Fibroblast of lung (primary cell): ENCODE results near the gene MFSD11. TPM values are rescaled to one million over a fixed set of nuclear protein-coding genes. Genes with fewer than 3 reads are reported as not detected.

ENCODE experiments used
- DNase-seq, 2 donors: peaks; one replicate each; pipeline versions ENCODE4 v3.0.0 to v3.0.0-alpha.2; 2010; ENCODE audit warnings: low read depth in 2 of 2
- H2AFZ ChIP-seq: 2 replicates; pipeline ENCODE4 v1.5.1; 2012; ENCODE audit warnings: low read length, control low read depth, inconsistent platforms
- H3K27ac ChIP-seq: 2 replicates; pipeline ENCODE4 v1.5.1; 2011; ENCODE audit warnings: low read length, control low read depth; ENCODE audit not compliant: insufficient read depth
- H3K27me3 ChIP-seq: 2 replicates; pipeline ENCODE4 v1.5.1; 2011; ENCODE audit warnings: mild to moderate bottlenecking, low read length; ENCODE audit not compliant: control insufficient read depth, insufficient read depth
- H3K36me3 ChIP-seq: 2 replicates; pipeline ENCODE4 v1.5.1; 2011; ENCODE audit warnings: low read length; ENCODE audit not compliant: control insufficient read depth, insufficient read depth
- H3K4me1 ChIP-seq: 2 replicates; pipeline ENCODE4 v1.5.1; 2011; ENCODE audit warnings: low read length; ENCODE audit not compliant: control insufficient read depth, insufficient read depth; ENCODE audit errors: extremely low read depth
- H3K4me2 ChIP-seq: 2 replicates; pipeline ENCODE4 v1.5.1; 2011; ENCODE audit warnings: low read length, control low read depth; ENCODE audit not compliant: insufficient read depth; ENCODE audit errors: extremely low read depth
- H3K4me3 ChIP-seq, 4 experiments: fragments of 200-600 bp in 1 of 4; sonication (generic) in 1 of 4; replicated peaks in 1 of 4; 2 replicates each; pipeline ENCODE4 v1.5.1; 2011 to 2016; ENCODE audit warnings: low read length in 4 of 4, low read depth in 3 of 4, mild to moderate bottlenecking in 3 of 4, control low read depth in 2 of 4, inconsistent platforms in 1 of 4, mixed read lengths in 1 of 4; ENCODE audit not compliant: insufficient read depth in 1 of 4; ENCODE audit errors: control extremely low read depth in 1 of 4
- H3K79me2 ChIP-seq: 2 replicates; pipeline ENCODE4 v1.5.1; 2012; ENCODE audit warnings: mild to moderate bottlenecking, low read length, inconsistent platforms; ENCODE audit not compliant: control insufficient read depth, insufficient read depth
- H3K9ac ChIP-seq: 2 replicates; pipeline ENCODE4 v1.5.1; 2011; ENCODE audit warnings: mild to moderate bottlenecking, low read length, control low read depth; ENCODE audit not compliant: insufficient read depth
- H3K9me3 ChIP-seq: 2 replicates; pipeline ENCODE4 v1.5.1; 2012; ENCODE audit warnings: low read depth, low read length; ENCODE audit not compliant: control insufficient read depth, insufficient read depth
- H4K20me1 ChIP-seq: 2 replicates; pipeline ENCODE4 v1.5.1; 2011; ENCODE audit warnings: low read length; ENCODE audit not compliant: control insufficient read depth, insufficient read depth; ENCODE audit errors: extremely low read depth
- EZH2 ChIP-seq: IDR thresholded peaks from 2 replicates; pipeline ENCODE4 v1.5.1; 2012; ENCODE audit warnings: low read length, control low read depth, mild to moderate bottlenecking; ENCODE audit errors: missing control alignments
- polyA plus RNA-seq, 2 donors: library from polyadenylated mRNA; depleted of rRNA in 1 of 2; stranded (reverse) in 1 of 2; unstranded in 1 of 2; fragments of >200 nt; gene quantifications; 2 replicates each; pipeline ENCODE4 v1.2.1, GENCODE V29; 2011 to 2012; ENCODE audit warnings: missing spikeins in 1 of 2
- total RNA-seq: library from RNA; depleted of rRNA; stranded (reverse); fragments of >200 nt; gene quantifications from 2 replicates; pipeline ENCODE4 v1.2.1, GENCODE V29; 2014
- TF ChIP-seq, protein P1 (sequence below), 2 donors: IDR thresholded peaks in 1 of 2; conservative IDR thresholded peaks in 1 of 2; 1 replicate in 1 of 2; 2 replicates in 1 of 2; pipeline ENCODE4 v1.5.1; 2011 to 2012; ENCODE audit warnings: low read length in 2 of 2, control low read depth in 1 of 2, inconsistent platforms in 1 of 2, low read depth in 1 of 2, mild to moderate bottlenecking in 1 of 2

Gene MFSD11
- total and polyA plus RNA-seq, 2 donors (not counting 1 experiment from before 2014, with no cell fraction given), result 22.4 to 31.4 TPM

DNA sequence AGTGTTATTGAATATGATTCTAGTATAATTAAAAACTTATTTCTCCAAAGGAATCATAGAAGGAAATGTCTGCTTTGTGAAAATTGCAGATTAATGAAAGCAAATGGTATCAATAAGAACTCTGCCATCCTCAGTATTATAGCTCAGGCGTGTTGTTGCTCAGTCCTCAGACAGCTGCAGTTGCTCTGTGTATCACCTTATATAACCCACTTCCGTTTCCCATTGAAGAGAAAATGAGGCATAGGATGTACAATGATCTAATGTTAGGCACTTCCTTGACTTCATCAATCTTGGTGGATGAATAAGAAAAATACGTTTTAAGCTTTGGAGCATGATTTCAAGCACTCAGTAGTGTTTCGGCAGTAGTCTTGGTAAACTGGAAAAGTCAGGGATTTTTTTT is 14.1 kb downstream of the MFSD11 start:
- no peaks in the 10 kb centered on the region for H3K27me3 ChIP-seq
- no peaks in the 10 kb centered on the region for H3K4me1 ChIP-seq
- H3K27ac ChIP-seq, result no peak overlapping the region
- TF ChIP-seq, protein P1, sequence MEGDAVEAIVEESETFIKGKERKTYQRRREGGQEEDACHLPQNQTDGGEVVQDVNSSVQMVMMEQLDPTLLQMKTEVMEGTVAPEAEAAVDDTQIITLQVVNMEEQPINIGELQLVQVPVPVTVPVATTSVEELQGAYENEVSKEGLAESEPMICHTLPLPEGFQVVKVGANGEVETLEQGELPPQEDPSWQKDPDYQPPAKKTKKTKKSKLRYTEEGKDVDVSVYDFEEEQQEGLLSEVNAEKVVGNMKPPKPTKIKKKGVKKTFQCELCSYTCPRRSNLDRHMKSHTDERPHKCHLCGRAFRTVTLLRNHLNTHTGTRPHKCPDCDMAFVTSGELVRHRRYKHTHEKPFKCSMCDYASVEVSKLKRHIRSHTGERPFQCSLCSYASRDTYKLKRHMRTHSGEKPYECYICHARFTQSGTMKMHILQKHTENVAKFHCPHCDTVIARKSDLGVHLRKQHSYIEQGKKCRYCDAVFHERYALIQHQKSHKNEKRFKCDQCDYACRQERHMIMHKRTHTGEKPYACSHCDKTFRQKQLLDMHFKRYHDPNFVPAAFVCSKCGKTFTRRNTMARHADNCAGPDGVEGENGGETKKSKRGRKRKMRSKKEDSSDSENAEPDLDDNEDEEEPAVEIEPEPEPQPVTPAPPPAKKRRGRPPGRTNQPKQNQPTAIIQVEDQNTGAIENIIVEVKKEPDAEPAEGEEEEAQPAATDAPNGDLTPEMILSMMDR (conservative IDR thresholded peaks at IDR 0.05 in 1 of 2, IDR thresholded peaks at IDR 0.05 in 1 of 2; ENCODE audit: low read depth in 1 of 2, low read length in 2 of 2), result no peak
- TF ChIP-seq EZH2, result no peak
- DNase-seq, result no peak
- no peak overlapping the region for H2AFZ ChIP-seq
- no peaks in the 10 kb centered on the region for H3K79me2 ChIP-seq
- no peak overlapping the region for H3K9ac ChIP-seq
- no peaks in the 10 kb centered on the region for H4K20me1 ChIP-seq
- peaks cover 2% of the 10 kb centered on the region for H3K36me3 ChIP-seq
- no peak overlapping the region for H3K4me3 ChIP-seq
- H3K9me3 ChIP-seq, result no peaks in the 10 kb centered on the region
- H3K4me2 ChIP-seq, result no peak overlapping the region

DNA sequence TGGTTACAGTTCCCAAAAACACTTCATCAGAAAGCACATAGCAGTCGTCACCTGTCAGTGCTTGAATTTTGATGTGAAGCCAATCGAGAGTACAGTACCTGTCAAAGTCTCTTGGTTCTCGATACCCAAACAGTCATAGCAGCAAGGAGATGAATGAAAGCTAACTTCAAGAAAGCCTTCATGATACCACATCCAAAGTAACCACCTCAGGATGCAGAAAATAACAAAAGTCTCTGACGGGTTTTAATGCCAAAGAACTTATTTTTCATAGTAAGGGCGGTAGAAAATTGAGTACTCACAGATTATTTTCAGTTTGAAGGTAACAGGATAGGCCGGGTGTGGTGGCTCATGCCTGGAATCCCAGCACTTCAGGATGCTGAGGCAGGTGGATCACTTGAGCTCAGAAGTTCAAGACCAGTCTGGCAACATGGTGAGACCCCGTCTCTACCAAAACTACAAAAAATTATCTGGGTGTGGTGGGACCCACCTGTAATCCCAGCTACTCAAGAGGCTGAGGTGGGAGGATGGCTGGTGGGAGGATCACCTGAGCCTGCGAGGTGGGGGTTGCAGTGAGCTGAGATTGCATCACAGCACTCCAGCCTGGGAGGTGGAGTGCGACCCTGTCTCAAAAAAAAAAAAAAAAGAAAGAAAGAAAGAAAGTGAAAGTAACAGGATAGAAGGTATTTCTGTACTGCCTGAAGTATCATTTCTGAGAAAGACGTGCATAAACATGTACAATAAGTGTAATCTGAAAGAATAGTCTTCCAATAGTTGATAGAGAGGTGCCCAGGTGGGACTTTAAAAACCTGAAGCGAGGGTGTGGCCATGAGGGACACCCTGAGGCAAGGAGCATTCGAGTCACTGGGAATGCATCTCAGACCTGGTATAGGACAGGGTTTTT is 15.4 kb downstream of the MFSD11 start:
- Histone ChIP-seq H3K27ac (no peak overlapping the region), H3K9ac (no peak overlapping the region), H3K4me1 (no peaks in the 10 kb centered on the region), H2AFZ (no peak overlapping the region), H3K4me2 (no peak overlapping the region), H3K9me3 (no peaks in the 10 kb centered on the region), H3K79me2 (no peaks in the 10 kb centered on the region), H3K36me3 (peaks cover 2% of the 10 kb centered on the region), H4K20me1 (no peaks in the 10 kb centered on the region), H3K27me3 (no peaks in the 10 kb centered on the region), H3K4me3 (no peak overlapping the region)
- DNase-seq, result no peak
- TF ChIP-seq, protein P1 (conservative IDR thresholded peaks at IDR 0.05 in 1 of 2, IDR thresholded peaks at IDR 0.05 in 1 of 2; ENCODE audit: low read depth in 1 of 2, low read length in 2 of 2), result no peak
- no peak for TF ChIP-seq EZH2

DNA sequence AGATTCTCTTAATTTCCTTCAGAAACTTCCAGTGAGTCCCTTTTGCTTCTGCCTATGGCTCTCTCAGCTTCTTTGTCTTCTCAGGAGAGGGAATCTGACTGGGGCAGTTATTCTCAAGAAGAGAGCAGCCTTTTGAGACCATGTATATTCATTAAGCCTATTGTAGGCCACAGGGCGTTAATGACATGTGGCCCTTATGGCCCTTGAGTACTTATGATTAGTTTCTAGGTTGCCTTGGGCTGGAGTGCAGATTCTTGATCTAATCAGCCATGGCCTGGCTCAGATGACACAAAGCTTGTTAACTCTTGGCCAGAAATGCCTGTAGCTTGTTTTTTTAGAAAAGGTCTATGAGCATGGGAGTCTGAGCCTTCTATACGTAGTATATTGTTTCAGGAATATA is 17.4 kb downstream of the MFSD11 start:
- no peak overlapping the region for H3K9ac ChIP-seq
- no peaks in the 10 kb centered on the region for H3K27me3 ChIP-seq
- H3K36me3 ChIP-seq, result peaks cover 2% of the 10 kb centered on the region
- no peak overlapping the region for H3K27ac ChIP-seq
- no peaks in the 10 kb centered on the region for H4K20me1 ChIP-seq
- no peak overlapping the region for H3K4me3 ChIP-seq
- no peak overlapping the region for H3K4me2 ChIP-seq
- no peaks in the 10 kb centered on the region for H3K79me2 ChIP-seq
- no peaks in the 10 kb centered on the region for H3K9me3 ChIP-seq
- no peak for DNase-seq
- TF ChIP-seq EZH2, result no peak
- TF ChIP-seq, protein P1 (conservative IDR thresholded peaks at IDR 0.05 in 1 of 2, IDR thresholded peaks at IDR 0.05 in 1 of 2; ENCODE audit: low read depth in 1 of 2, low read length in 2 of 2), result no peak
- no peak overlapping the region for H2AFZ ChIP-seq
- no peaks in the 10 kb centered on the region for H3K4me1 ChIP-seq
